RWPE1 (cell line): ENCODE results near the gene GHRL.

ENCODE experiments used
- CTCF ChIA-PET: fragments of 350-600 bp; sonication (Branson Sonifier 250); formaldehyde crosslinking; extraction: SDS; loops from one replicate; lab custom pipeline; 2021; lab: Yijun Ruan, JAX
- POLR2A ChIA-PET: fragments of 400-600 bp; formaldehyde crosslinking; extraction: SDS; loops from one replicate; lab custom pipeline; 2020; ENCODE audit warnings: antibody characterized with exemption; ENCODE audit not compliant: low non-redundant PET; lab: Yijun Ruan, JAX
- DNase-seq: peaks from one replicate; pipeline ENCODE4 v3.0.0; 2012; ENCODE audit warnings: low spot score
- H3K27ac ChIP-seq: fragments of 450-650 bp; 2 replicates; pipeline ENCODE4 v1.5.1; 2017
- CTCF ChIP-seq: fragments of 450-650 bp; conservative IDR thresholded peaks from 2 replicates; pipeline ENCODE4 v1.5.1; 2017; ENCODE audit warnings: low read depth, mild to moderate bottlenecking

Gene GHRL

GRCh38 chr3:10248184-10248983, 44.4 kb downstream of the GHRL start, which contains the start of gene TATDN2:
Gene TATDN2, plus strand, starts transcription at chr3:10248459. Its CDS starts 742 bp downstream, at chr3:10249201.
- H3K27ac ChIP-seq, result peak within 1 kb of the TSS; percentile 80
- no peak for TF ChIP-seq CTCF
- ChIA-PET CTCF (no interaction called here), POLR2A (interaction anchor here (0.6 kb wide), 2 partner anchors 13 to 306 kb away, joined by 3 read pairs; no protein-coding TSS in a partner anchor)
- peak; percentile 94 for DNase-seq

- CTCF ChIA-PET, result interaction anchor here (0.6 kb wide), 1 partner anchor 754 kb away, joined by 3 read pairs; no protein-coding TSS in a partner anchor
- H3K27ac ChIP-seq, result peak overlapping the region; percentile 80
- POLR2A ChIA-PET, result interaction anchor here (0.6 kb wide), 2 partner anchors 13 to 305 kb away, joined by 3 read pairs; no protein-coding TSS in a partner anchor
- TF ChIP-seq CTCF, result no peak
- no peak for DNase-seq
Measured at GRCh38 chr3:10247679-10248183, 45.0 kb downstream of the GHRL start.

GRCh38 chr3:10245081-10245712, 47.5 kb downstream of the GHRL start:
- H3K27ac ChIP-seq, result no peak overlapping the region
- CTCF ChIA-PET, result no interaction called here
- POLR2A ChIA-PET, result no interaction called here
- DNase-seq, result no peak
- no peak for TF ChIP-seq CTCF

- ChIA-PET POLR2A (no interaction called here), CTCF (no interaction called here)
- no peak for DNase-seq
- no peak for TF ChIP-seq CTCF
- no peak overlapping the region for H3K27ac ChIP-seq
Measured at GRCh38 chr3:10244009-10244408, 48.7 kb downstream of the GHRL start.

GRCh38 chr3:10242182-10243065, 50.3 kb downstream of the GHRL start:
- no peak overlapping the region for H3K27ac ChIP-seq
- CTCF ChIA-PET, result no interaction called here
- POLR2A ChIA-PET, result no interaction called here
- DNase-seq, result no peak
- no peak for TF ChIP-seq CTCF

GRCh38 chr3:10240799-10241198, 51.9 kb downstream of the GHRL start:
- ChIA-PET CTCF (no interaction called here), POLR2A (no interaction called here)
- no peak for TF ChIP-seq CTCF
- no peak overlapping the region for H3K27ac ChIP-seq
- DNase-seq, result no peak
